Colonic mucosa (tissue), 4 donors: ENCODE data around the gene SNX22. TPM values are rescaled to one million over a fixed set of nuclear protein-coding genes. Genes with fewer than 3 reads are reported as not detected.

Source experiments
- DNase-seq: peaks from one replicate; pipeline ENCODE4 v3.0.0-alpha.2; 2020
- H3K27ac ChIP-seq: fragments of 200-600 bp; one replicate; pipeline ENCODE4 v1.8.0; 2021
- H3K27me3 ChIP-seq: fragments of 200-600 bp; one replicate; pipeline ENCODE4 v1.8.0; 2021
- H3K36me3 ChIP-seq: fragments of 200-600 bp; one replicate; pipeline ENCODE4 v1.8.0; 2021
- H3K4me1 ChIP-seq: fragments of 200-600 bp; one replicate; pipeline ENCODE4 v1.8.0; 2021; ENCODE audit warnings: mild to moderate bottlenecking
- H3K4me3 ChIP-seq: fragments of 200-600 bp; one replicate; pipeline ENCODE4 v1.8.0; 2021
- H3K9ac ChIP-seq, 2 donors: one replicate each; pipeline ENCODE4 v1.7.0; 2013; ENCODE audit warnings: control low read depth in 2 of 2, low read depth in 2 of 2, low read length in 2 of 2
- H3K9me3 ChIP-seq: fragments of 200-600 bp; one replicate; pipeline ENCODE4 v1.8.0; 2021
- CTCF ChIP-seq: fragments of 200-600 bp; IDR thresholded peaks from one replicate; pipeline ENCODE4 v1.8.0; 2022; ENCODE audit warnings: antibody characterized with exemption, mild to moderate bottlenecking
- intact Hi-C: fragments of 100-400 bp; cut with DNase I; formaldehyde crosslinking; loops from one replicate; pipeline ENCODE4 v1.14.1; 2022
- total RNA-seq, 2 donors: library from RNA; stranded (reverse); fragmentation: NEBNext Ultra II Directional in 1 of 2; extraction: Animal tissue kit (Norgen Biotek cat#: 25700) in 1 of 2; gene quantifications; one replicate each; pipeline ENCODE4 v1.2.1, GENCODE V29; 2021
- donor health status: healthy.
- donor health status: DM: no; HTN: no; CAD: no.
- donor health status: DM: no; HTN: no; CAD: no.

SNX22 gene
- total RNA-seq, 2 donors from 2014 or later = 0.15 to 0.29 TPM

DNA sequence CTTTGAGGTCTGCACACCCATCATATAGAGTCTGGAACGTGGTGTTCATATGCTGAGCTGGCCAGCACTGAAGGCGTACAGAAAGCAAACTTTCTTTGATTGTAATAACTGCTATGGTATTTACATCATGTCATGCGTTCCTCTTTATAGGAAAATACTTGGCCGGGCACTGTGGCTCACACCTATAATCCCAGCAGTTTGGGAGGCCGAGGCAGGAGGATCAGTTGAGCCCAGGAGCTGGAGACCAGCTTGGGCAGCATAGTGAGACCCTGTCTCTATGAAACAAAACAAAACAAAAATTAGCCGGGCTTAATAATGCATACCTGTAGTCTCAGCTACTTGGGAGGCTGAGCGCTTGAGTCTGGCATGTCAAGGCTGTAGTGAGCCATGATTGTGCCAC is 3.4 kb upstream of the SNX22 start:
- Histone ChIP-seq H3K4me3 (no peak overlapping the region), H3K9me3 (no peaks in the 10 kb centered on the region), H3K4me1 (peaks cover 12% of the 10 kb centered on the region), H3K27me3 (peaks cover 14% of the 10 kb centered on the region), H3K27ac (no peak overlapping the region), H3K36me3 (peaks cover 3% of the 10 kb centered on the region), H3K9ac (no peak overlapping the region)
- no peak for TF ChIP-seq CTCF
- intact Hi-C loops = no loop called here
- no peak for DNase-seq

DNA sequence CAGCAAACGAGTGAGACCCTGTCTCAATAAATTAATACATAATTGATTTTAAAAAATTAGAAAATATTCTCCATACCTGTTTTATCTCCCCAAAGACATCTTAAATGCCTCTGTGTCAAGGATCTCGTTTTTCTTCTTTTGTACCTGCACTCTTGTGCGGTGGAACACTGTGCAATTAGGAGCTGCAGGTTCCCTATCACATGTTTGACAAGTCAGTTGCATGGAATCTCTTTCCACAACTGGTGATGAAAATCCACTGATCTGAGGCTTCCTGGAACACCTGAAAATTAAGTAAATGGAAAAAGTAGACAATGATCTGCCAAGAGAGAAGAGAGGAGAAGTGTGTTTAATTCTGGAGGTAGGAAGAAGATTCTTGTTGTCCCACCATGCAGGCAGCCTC is 3.0 kb upstream of the SNX22 start:
- Histone ChIP-seq H3K36me3 (no peaks in the 10 kb centered on the region), H3K4me3 (no peak overlapping the region), H3K9me3 (no peaks in the 10 kb centered on the region), H3K27me3 (peaks cover 14% of the 10 kb centered on the region), H3K27ac (no peak overlapping the region), H3K4me1 (peaks cover 12% of the 10 kb centered on the region), H3K9ac (no peak overlapping the region)
- intact Hi-C loops = no loop called here
- TF ChIP-seq CTCF = no peak
- DNase-seq = no peak

DNA sequence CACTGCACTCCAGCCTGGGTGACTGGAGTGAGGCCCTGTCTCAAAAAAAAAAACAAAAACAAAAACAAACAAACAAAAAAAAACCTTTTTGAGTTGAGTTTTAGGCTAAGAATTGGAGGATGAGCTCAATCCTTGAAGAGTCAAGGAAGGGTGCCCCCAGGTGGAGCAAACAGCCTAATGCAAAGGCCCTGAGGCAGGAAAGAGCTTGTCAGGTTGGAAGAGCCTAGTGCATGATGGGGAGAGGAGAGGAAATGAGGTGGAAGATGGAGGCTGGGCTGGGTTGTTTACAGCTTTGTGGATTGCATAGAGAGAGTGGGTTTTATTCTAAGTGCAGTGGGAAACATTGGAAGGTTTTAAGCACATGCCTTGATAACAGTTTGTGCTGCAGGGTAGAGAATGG is 2.1 kb upstream of the SNX22 start:
- H3K27ac ChIP-seq = no peak overlapping the region
- peaks cover 12% of the 10 kb centered on the region for H3K4me1 ChIP-seq
- TF ChIP-seq CTCF = no peak
- no peaks in the 10 kb centered on the region for H3K9me3 ChIP-seq
- peak; percentile 35 for DNase-seq
- no peaks in the 10 kb centered on the region for H3K36me3 ChIP-seq
- no peak overlapping the region for H3K9ac ChIP-seq
- peaks cover 14% of the 10 kb centered on the region for H3K27me3 ChIP-seq
- H3K4me3 ChIP-seq = no peak overlapping the region
- intact Hi-C loops = no loop called here

- no peak overlapping the region for H3K27ac ChIP-seq
- intact Hi-C loops = loop anchor here (5.0 kb wide), 1 partner anchor 53 kb away; the partner anchor contains the start of gene SNX1
- no peak for DNase-seq
Observed at GRCh38 chr15:64149893-64150578, 1.5 kb upstream of the SNX22 start.

More at GRCh38 chr15:64149893-64150578, 1.5 kb upstream of the SNX22 start:
- Histone ChIP-seq H3K36me3 (peaks cover under 1% of the 10 kb centered on the region), H3K9me3 (no peaks in the 10 kb centered on the region), H3K27me3 (peaks cover 14% of the 10 kb centered on the region), H3K4me1 (peaks cover 12% of the 10 kb centered on the region), H3K9ac (no peak overlapping the region), H3K4me3 (no peak overlapping the region)
- no peak for TF ChIP-seq CTCF
